NK-92 treated with Interleukin-12 subunit alpha and Interleukin-12 subunit beta, amount 100 ng/mL, for 24 hours (cell line): ENCODE data around the gene MSX2.

ENCODE experiments used
- DNase-seq: peaks from one replicate; lab custom pipeline; 2025; lab: John Stamatoyannopoulos, UW

Gene MSX2

GRCh38 chr5:174724484-174725260 is at the start of gene MSX2:
Gene MSX2 (plus strand): TSS chr5:174724582. CDS start chr5:174724660, 78 bp downstream.
- DNase-seq: no peak

- no peak for DNase-seq
Observed at GRCh38 chr5:174675110-174675509, 49.3 kb upstream of the MSX2 start.

GRCh38 chr5:174675916-174676315 is 48.5 kb upstream of the MSX2 start:
- no peak for DNase-seq

GRCh38 chr5:174678107-174678506 is 46.3 kb upstream of the MSX2 start:
- no peak for DNase-seq

GRCh38 chr5:174680901-174681565 is 43.3 kb upstream of the MSX2 start:
- no peak for DNase-seq

- DNase-seq: no peak
Observed at GRCh38 chr5:174687503-174687902, 36.9 kb upstream of the MSX2 start.

- DNase-seq: no peak
Observed at GRCh38 chr5:174688441-174689354, 35.7 kb upstream of the MSX2 start.

GRCh38 chr5:174690271-174690670 is 34.1 kb upstream of the MSX2 start:
- DNase-seq: no peak

GRCh38 chr5:174692381-174692780 is 32.0 kb upstream of the MSX2 start:
- DNase-seq: no peak

GRCh38 chr5:174692982-174693422 is 31.4 kb upstream of the MSX2 start:
- no peak for DNase-seq

- DNase-seq: no peak
Observed at GRCh38 chr5:174693697-174694385, 30.5 kb upstream of the MSX2 start.

GRCh38 chr5:174694611-174695010 is 29.8 kb upstream of the MSX2 start:
- DNase-seq: no peak

GRCh38 chr5:174698156-174698555 is 26.2 kb upstream of the MSX2 start:
- no peak for DNase-seq

GRCh38 chr5:174699131-174699530 is 25.3 kb upstream of the MSX2 start:
- DNase-seq: no peak

GRCh38 chr5:174706997-174707572 is 17.3 kb upstream of the MSX2 start:
- DNase-seq: no peak

GRCh38 chr5:174707671-174708070 is 16.7 kb upstream of the MSX2 start:
- no peak for DNase-seq

- DNase-seq: no peak
Observed at GRCh38 chr5:174708476-174709207, 15.7 kb upstream of the MSX2 start.

GRCh38 chr5:174714751-174715150 is 9.6 kb upstream of the MSX2 start:
- DNase-seq: no peak

- no peak for DNase-seq
Observed at GRCh38 chr5:174715804-174716203, 8.6 kb upstream of the MSX2 start.

- DNase-seq: no peak
Observed at GRCh38 chr5:174717826-174718455, 6.4 kb upstream of the MSX2 start.
